HEK293T (cell line): ENCODE results near the gene SIGLEC9.

Source experiments
- CTCF ChIA-PET: fragments of 350-600 bp; formaldehyde crosslinking; extraction: SDS; loops from one replicate; lab custom pipeline; 2021; ENCODE audit warnings: antibody characterized with exemption, inconsistent platforms; lab: Yijun Ruan, JAX
- POLR2A ChIA-PET: fragments of 350-600 bp; formaldehyde crosslinking; extraction: SDS; loops from one replicate; lab custom pipeline; 2020; ENCODE audit warnings: antibody characterized with exemption, inconsistent platforms; lab: Yijun Ruan, JAX
- DNase-seq: peaks from one replicate; pipeline ENCODE4 v3.0.0; 2012; ENCODE audit warnings: mixed read lengths; ENCODE audit errors: extremely low spot score
- ARNT ChIP-seq: fragments of 450-650 bp; IDR thresholded peaks from 2 replicates; pipeline ENCODE4 v1.6.1; 2017; ENCODE audit warnings: mild to moderate bottlenecking
- BHLHE40 ChIP-seq: fragments of 450-650 bp; IDR thresholded peaks from 2 replicates; pipeline ENCODE4 v1.6.1; 2016; ENCODE audit warnings: mild to moderate bottlenecking, moderate library complexity, borderline replicate concordance
- FOXK2 ChIP-seq: fragments of 450-650 bp; IDR thresholded peaks from 2 replicates; pipeline ENCODE4 v1.6.1; 2016; ENCODE audit warnings: mild to moderate bottlenecking
- HDGF ChIP-seq: fragments of 450-650 bp; IDR thresholded peaks from 2 replicates; pipeline ENCODE4 v1.6.1; 2017; ENCODE audit warnings: antibody characterized with exemption, borderline replicate concordance
- L3MBTL2 ChIP-seq: fragments of 450-650 bp; conservative IDR thresholded peaks from 2 replicates; pipeline ENCODE4 v1.6.1; 2016; ENCODE audit warnings: mild to moderate bottlenecking
- LEF1 ChIP-seq: fragments of 450-650 bp; IDR thresholded peaks from 2 replicates; pipeline ENCODE4 v1.6.1; 2017; ENCODE audit warnings: mild to moderate bottlenecking, borderline replicate concordance
- NFRKB ChIP-seq: fragments of 450-650 bp; IDR thresholded peaks from 2 replicates; pipeline ENCODE4 v1.6.1; 2016; ENCODE audit warnings: mild to moderate bottlenecking, moderate library complexity
- SP1 ChIP-seq: fragments of 450-650 bp; IDR thresholded peaks from 2 replicates; pipeline ENCODE4 v1.6.1; 2017
- TARDBP ChIP-seq: fragments of 450-650 bp; IDR thresholded peaks from 2 replicates; pipeline ENCODE4 v1.6.1; 2016
- ZNF384 ChIP-seq: fragments of 450-650 bp; IDR thresholded peaks from 2 replicates; pipeline ENCODE4 v1.6.1; 2016
- TF ChIP-seq, protein P1 (sequence below): fragments of 450-650 bp; IDR thresholded peaks from 2 replicates; pipeline ENCODE4 v1.6.1; 2016

Gene SIGLEC9

DNA sequence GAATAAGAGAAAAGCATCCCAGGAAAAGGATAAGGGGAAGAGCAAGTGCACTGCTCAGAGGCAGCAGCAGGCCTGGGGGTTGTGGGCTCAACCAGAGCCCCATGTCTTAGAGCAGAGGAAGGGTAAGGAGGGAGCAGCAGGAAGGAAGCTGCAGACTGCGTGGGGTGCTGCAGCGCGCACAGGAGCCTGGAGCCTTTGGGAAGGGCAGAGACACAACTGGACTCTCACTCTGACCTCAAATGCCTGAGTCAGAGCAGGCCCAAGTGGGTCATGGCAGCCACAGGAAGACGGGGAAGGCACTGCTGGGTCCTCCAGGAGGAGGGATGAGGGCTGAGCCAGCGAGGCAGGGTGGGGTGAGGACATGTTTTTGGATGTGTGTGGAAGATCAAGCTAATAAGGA is 49.0 kb downstream of the SIGLEC9 start:
- ChIA-PET CTCF (no interaction called here), POLR2A (no interaction called here)
- DNase-seq: no peak
- TF ChIP-seq BHLHE40 (no peak), L3MBTL2 (no peak), NFRKB (no peak), HDGF (no peak), FOXK2 (no peak), ZNF384 (no peak), SP1 (no peak), TARDBP (no peak), LEF1 (no peak)
- TF ChIP-seq, protein P1, sequence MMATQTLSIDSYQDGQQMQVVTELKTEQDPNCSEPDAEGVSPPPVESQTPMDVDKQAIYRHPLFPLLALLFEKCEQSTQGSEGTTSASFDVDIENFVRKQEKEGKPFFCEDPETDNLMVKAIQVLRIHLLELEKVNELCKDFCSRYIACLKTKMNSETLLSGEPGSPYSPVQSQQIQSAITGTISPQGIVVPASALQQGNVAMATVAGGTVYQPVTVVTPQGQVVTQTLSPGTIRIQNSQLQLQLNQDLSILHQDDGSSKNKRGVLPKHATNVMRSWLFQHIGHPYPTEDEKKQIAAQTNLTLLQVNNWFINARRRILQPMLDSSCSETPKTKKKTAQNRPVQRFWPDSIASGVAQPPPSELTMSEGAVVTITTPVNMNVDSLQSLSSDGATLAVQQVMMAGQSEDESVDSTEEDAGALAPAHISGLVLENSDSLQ: no peak

GRCh38 chr19:51179256-51179655 is 54.5 kb downstream of the SIGLEC9 start:
- CTCF ChIA-PET: no interaction called here

More at GRCh38 chr19:51179256-51179655, 54.5 kb downstream of the SIGLEC9 start:
- TF ChIP-seq NFRKB: no peak
- TF ChIP-seq L3MBTL2: no peak
- TF ChIP-seq FOXK2: no peak
- no peak for TF ChIP-seq ARNT
- TF ChIP-seq TARDBP: no peak
- no peak for TF ChIP-seq HDGF
- TF ChIP-seq LEF1: no peak
- no peak for TF ChIP-seq ZNF384
- no peak for DNase-seq
- POLR2A ChIA-PET: no interaction called here
